ENCODE measurements around the gene ACSL6. TPM values are rescaled to one million over a fixed set of nuclear protein-coding genes. Genes with fewer than 3 reads are reported as not detected.
"Not testable (repeated sequence)": the region's sequence is repeated elsewhere in the genome, so short reads cannot be mapped to it uniquely, and the experiment has no call there.

Gene ACSL6
- total RNA-seq, 4 donors from 2014 or later: 0.18 to 1.3 TPM; not detected in 2

- H3K9me3 ChIP-seq: no peaks in the 10 kb centered on the region
- no peak for DNase-seq
- H3K27ac ChIP-seq: no peak overlapping the region
- no peak for TF ChIP-seq CTCF (IDR thresholded peaks at IDR 0.05)
- no peak for TF ChIP-seq POLR2A (IDR thresholded peaks at IDR 0.05)
- no peaks in the 10 kb centered on the region for H3K4me1 ChIP-seq
- intact Hi-C loops (cut with DNase I; ENCODE audit: low total_unique reads): no loop called here
- no peak overlapping the region for H3K4me3 ChIP-seq
- no peaks in the 10 kb centered on the region for H3K27me3 ChIP-seq
- H3K36me3 ChIP-seq: no peaks in the 10 kb centered on the region
Measured at GRCh38 chr5:131914472-131914871, 97.0 kb downstream of the ACSL6 start.

DNA sequence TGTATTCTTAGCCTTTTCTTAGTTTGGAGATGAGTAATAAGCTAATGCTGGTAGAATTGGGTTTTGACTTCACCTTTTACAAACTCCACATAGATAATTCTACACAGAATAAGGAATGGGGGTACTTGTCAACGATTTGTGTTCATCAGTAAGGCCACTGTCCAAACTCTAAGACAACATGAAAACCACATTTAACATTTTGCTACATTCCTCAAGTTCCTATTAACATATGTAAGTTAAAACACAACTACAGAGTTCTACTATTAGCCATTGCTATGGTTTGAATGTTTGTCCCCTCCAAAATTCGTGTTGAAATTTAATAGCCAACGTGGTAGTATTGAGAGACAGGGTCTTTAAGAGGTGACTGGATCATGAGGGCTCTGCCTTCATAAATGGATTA lies 97.9 kb downstream of the ACSL6 start:
- DNase-seq: no peak
- no peaks in the 10 kb centered on the region for H3K4me1 ChIP-seq
- intact Hi-C loops (cut with DNase I; ENCODE audit: low total_unique reads): no loop called here

DNA sequence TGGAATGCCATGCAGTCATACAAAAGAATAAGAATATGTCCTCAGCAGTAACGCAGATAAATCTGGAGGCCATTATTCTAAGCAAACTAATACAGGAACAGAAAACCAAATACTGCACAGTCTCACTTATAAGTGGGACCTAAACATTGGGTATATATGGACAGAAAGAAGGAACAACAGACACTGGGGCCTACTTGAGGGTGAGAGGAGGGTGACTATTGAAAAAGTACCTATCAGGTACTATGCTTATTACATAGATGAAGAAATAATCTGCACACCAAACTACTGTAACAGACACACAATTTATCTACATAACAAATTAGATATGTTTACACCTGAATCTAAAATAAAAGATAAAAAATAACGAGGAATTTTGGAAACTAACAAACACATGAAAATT lies 104.8 kb downstream of the ACSL6 start:
- TF ChIP-seq CTCF (IDR thresholded peaks at IDR 0.05): no peak
- no peak for TF ChIP-seq POLR2A (IDR thresholded peaks at IDR 0.05)
- Histone ChIP-seq H3K27ac (no peak overlapping the region), H3K9me3 (peaks cover 0 to 4% of the 10 kb centered on the region in 2 donors), H3K4me3 (no peak overlapping the region), H3K4me1 (no peaks in the 10 kb centered on the region), H3K27me3 (no peaks in the 10 kb centered on the region), H3K36me3 (no peaks in the 10 kb centered on the region)
- intact Hi-C loops (cut with DNase I; ENCODE audit: low total_unique reads): no loop called here
- no peak for DNase-seq

More for the DNA sequence above, 97.9 kb downstream of the ACSL6 start:
- Histone ChIP-seq H3K9me3 (no peaks in the 10 kb centered on the region), H3K36me3 (no peaks in the 10 kb centered on the region), H3K4me3 (no peak overlapping the region), H3K27ac (no peak overlapping the region), H3K27me3 (no peaks in the 10 kb centered on the region)
- TF ChIP-seq CTCF (IDR thresholded peaks at IDR 0.05) (no peak), POLR2A (IDR thresholded peaks at IDR 0.05) (no peak)

DNA sequence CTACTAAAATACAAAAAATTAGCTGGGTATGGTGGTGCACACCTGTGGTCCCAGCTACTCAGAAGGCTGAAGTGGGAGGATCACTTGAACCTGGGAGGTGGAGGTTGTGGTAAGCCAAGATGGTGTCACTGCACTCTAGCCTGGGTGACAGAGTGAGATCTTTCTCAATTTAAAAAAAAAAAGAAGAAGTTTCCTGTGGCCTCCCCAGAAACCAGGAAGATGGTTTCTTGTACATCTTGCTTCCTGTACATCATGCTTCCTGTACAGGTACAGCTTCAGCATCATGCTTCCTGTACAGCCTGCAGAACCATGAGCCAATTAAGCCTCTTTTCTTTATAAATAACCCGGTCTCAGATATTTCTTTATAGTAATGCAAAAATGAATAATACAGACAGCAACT lies 109.2 kb downstream of the ACSL6 start:
- H3K36me3 ChIP-seq; H3K4me3 ChIP-seq; H3K27me3 ChIP-seq; DNase-seq; intact Hi-C loops (cut with DNase I; ENCODE audit: low total_unique reads); H3K27ac ChIP-seq; H3K9me3 ChIP-seq; H3K4me1 ChIP-seq: not testable (repeated sequence)

Other genes starting within 250 kb of the ACSL6 start
- gene FNIP1, start 214.6 kb downstream of the ACSL6 start, total RNA-seq: 10 to 100 TPM; 32.4 to 89.6 (median 61.0) TPM
- not detected for gene MEIKIN, start 66.0 kb downstream of the ACSL6 start, total RNA-seq
- gene IL3, start 49.0 kb upstream of the ACSL6 start, total RNA-seq: not detected
- not detected for gene CSF2, start 62.1 kb upstream of the ACSL6 start, total RNA-seq
- 100 to 1,000 TPM in 1 of 4 donors, 10 to 100 TPM in 3; 19.4 to 112 (median 85.2) TPM for gene P4HA2, start 216.2 kb upstream of the ACSL6 start, total RNA-seq
- 100 to 1,000 TPM in 1 of 4 donors, 10 to 100 TPM in 3; 14.1 to 148 (median 45.3) TPM for gene PDLIM4, start 246.0 kb upstream of the ACSL6 start, total RNA-seq

Measured in uterus (tissue), 4 donors.